Measurements from ENCODE around the gene PRELID2.

- TF ChIP-seq BHLHE40 (IDR thresholded peaks at IDR 0.05; ENCODE audit: borderline replicate concordance) = no peak
- TF ChIP-seq FOXA1 (IDR thresholded peaks at IDR 0.05) = no peak
- no peak for TF ChIP-seq CTBP1 (IDR thresholded peaks at IDR 0.05; ENCODE audit: borderline replicate concordance)
- no peak for TF ChIP-seq FOXM1 (IDR thresholded peaks at IDR 0.05; ENCODE audit: borderline replicate concordance)
- no peak for TF ChIP-seq SP1 (IDR thresholded peaks at IDR 0.05)
- TF ChIP-seq HDGF (IDR thresholded peaks at IDR 0.05; ENCODE audit: borderline replicate concordance) = no peak
- no peak for TF ChIP-seq ELF4 (IDR thresholded peaks at IDR 0.05)
- no peak for TF ChIP-seq TARDBP (IDR thresholded peaks at IDR 0.05)
- no peak for TF ChIP-seq SUZ12 (IDR thresholded peaks at IDR 0.05)
- TF ChIP-seq ARNT (IDR thresholded peaks at IDR 0.05) = no peak
Observed at GRCh38 chr5:145854651-145855258, 19.6 kb upstream of the PRELID2 start.

All from HEK293T (cell line).